Ectodermal cell (in vitro differentiated cells): ENCODE measurements around the gene MAP4K4.

ENCODE experiments used
- H3K27ac ChIP-seq: 2 replicates; pipeline ENCODE4 v1.7.0; 2013; ENCODE audit warnings: mild to moderate bottlenecking, low read depth, low read length; ENCODE audit not compliant: insufficient read depth, poor library complexity, severe bottlenecking
- H3K27me3 ChIP-seq: 2 replicates; pipeline ENCODE4 v1.7.0; 2013; ENCODE audit warnings: mild to moderate bottlenecking, low read length; ENCODE audit not compliant: insufficient read depth, control insufficient read depth, poor library complexity, severe bottlenecking
- H3K36me3 ChIP-seq: one replicate; pipeline ENCODE4 v1.7.0; 2013; ENCODE audit warnings: low read length; ENCODE audit not compliant: control insufficient read depth, insufficient read depth
- H3K4me1 ChIP-seq: one replicate; pipeline ENCODE4 v1.7.0; 2013; ENCODE audit warnings: low read length; ENCODE audit not compliant: control insufficient read depth, insufficient read depth
- H3K4me3 ChIP-seq: 2 replicates; pipeline ENCODE4 v1.7.0; 2013; ENCODE audit warnings: low read depth, low read length, control low read depth; ENCODE audit not compliant: insufficient read depth
- H3K9me3 ChIP-seq: 2 replicates; pipeline ENCODE4 v1.7.0; 2013; ENCODE audit warnings: mild to moderate bottlenecking, low read length, moderate library complexity; ENCODE audit not compliant: control insufficient read depth
- WGBS, 2 experiments: methylation state at CpG; one replicate each; pipeline ENCODE4 v1.1.7; 2013; ENCODE audit warnings: missing lambda C conversion rate in 2 of 2; 5-methylcytosine and 5-hydroxymethylcytosine counted together

Gene MAP4K4

GRCh38 chr2:101704816-101705578 lies 7.5 kb downstream of the MAP4K4 start:
- WGBS, 2 experiments, result 93 to 96% methylated on average over 3 of the region's 3 CpGs
- Histone ChIP-seq H3K4me3 (no peak overlapping the region), H3K4me1 (peaks cover 8% of the 10 kb centered on the region), H3K27me3 (no peaks in the 10 kb centered on the region), H3K27ac (no peak overlapping the region), H3K36me3 (no peaks in the 10 kb centered on the region), H3K9me3 (no peaks in the 10 kb centered on the region)

- no peaks in the 10 kb centered on the region for H3K9me3 ChIP-seq
- no peak overlapping the region for H3K27ac ChIP-seq
- H3K27me3 ChIP-seq, result no peaks in the 10 kb centered on the region
- no peak overlapping the region for H3K4me3 ChIP-seq
- H3K4me1 ChIP-seq, result no peaks in the 10 kb centered on the region
- H3K36me3 ChIP-seq, result no peaks in the 10 kb centered on the region
- 95 to 96% methylated on average over 3 to 4 of the region's 4 CpGs for WGBS, 2 experiments
These were observed 8.8 kb downstream of the MAP4K4 start for GRCh38 chr2:101706121-101706818.

DNA sequence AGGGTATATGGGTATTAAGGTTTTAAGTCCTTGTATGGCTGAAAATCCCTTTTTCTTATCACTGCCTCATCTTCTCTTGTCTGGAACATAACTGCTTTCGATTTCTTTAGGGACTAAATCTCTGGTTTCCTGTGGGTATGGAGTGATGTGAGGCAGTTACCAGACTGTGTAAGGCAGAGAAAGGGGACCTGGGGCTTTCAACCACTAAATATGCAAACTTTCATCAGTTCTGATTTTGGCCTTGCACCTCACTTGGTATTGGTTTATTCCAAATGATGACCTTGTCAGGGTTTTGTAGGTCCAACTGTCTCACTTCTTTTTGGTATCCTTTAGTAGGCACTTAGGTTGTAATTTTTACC lies 9.3 kb downstream of the MAP4K4 start:
- no peaks in the 10 kb centered on the region for H3K4me1 ChIP-seq
- no peak overlapping the region for H3K4me3 ChIP-seq
- H3K27ac ChIP-seq, result no peak overlapping the region
- WGBS, 2 experiments, result 100% methylated on average over 1 of the region's 1 CpG; no CpG with 5 or more reads in 1 of the 2 experiments
- H3K9me3 ChIP-seq, result no peaks in the 10 kb centered on the region
- no peaks in the 10 kb centered on the region for H3K36me3 ChIP-seq
- H3K27me3 ChIP-seq, result no peaks in the 10 kb centered on the region

- no peaks in the 10 kb centered on the region for H3K27me3 ChIP-seq
- H3K9me3 ChIP-seq, result no peaks in the 10 kb centered on the region
- no peak overlapping the region for H3K4me3 ChIP-seq
- no peak overlapping the region for H3K27ac ChIP-seq
- 89 to 94% methylated on average over 1 of the region's 1 CpG for WGBS, 2 experiments
- no peaks in the 10 kb centered on the region for H3K4me1 ChIP-seq
- H3K36me3 ChIP-seq, result no peaks in the 10 kb centered on the region
These were observed 12.5 kb downstream of the MAP4K4 start for GRCh38 chr2:101710036-101710435.

GRCh38 chr2:101710471-101711318 lies 13.2 kb downstream of the MAP4K4 start:
- H3K9me3 ChIP-seq, result no peaks in the 10 kb centered on the region
- H3K36me3 ChIP-seq, result no peaks in the 10 kb centered on the region
- no peaks in the 10 kb centered on the region for H3K27me3 ChIP-seq
- no peaks in the 10 kb centered on the region for H3K4me1 ChIP-seq
- 92 to 95% methylated on average over 5 to 6 of the region's 7 CpGs for WGBS, 2 experiments
- no peak overlapping the region for H3K27ac ChIP-seq
- no peak overlapping the region for H3K4me3 ChIP-seq

- 90% methylated on average over 2 of the region's 3 CpGs; no CpG with 5 or more reads in 1 of the 2 experiments for WGBS, 2 experiments
- Histone ChIP-seq H3K36me3 (no peaks in the 10 kb centered on the region), H3K4me3 (no peak overlapping the region), H3K27ac (no peak overlapping the region), H3K9me3 (no peaks in the 10 kb centered on the region), H3K27me3 (no peaks in the 10 kb centered on the region), H3K4me1 (no peaks in the 10 kb centered on the region)
These were observed 16.6 kb downstream of the MAP4K4 start for GRCh38 chr2:101714118-101714517.

GRCh38 chr2:101717071-101717845 lies 19.8 kb downstream of the MAP4K4 start:
- no peak overlapping the region for H3K4me3 ChIP-seq
- H3K27me3 ChIP-seq, result no peaks in the 10 kb centered on the region
- no peaks in the 10 kb centered on the region for H3K36me3 ChIP-seq
- no peaks in the 10 kb centered on the region for H3K4me1 ChIP-seq
- no peak overlapping the region for H3K27ac ChIP-seq
- 94 to 97% methylated on average over 9 of the region's 9 CpGs for WGBS, 2 experiments
- no peaks in the 10 kb centered on the region for H3K9me3 ChIP-seq

DNA sequence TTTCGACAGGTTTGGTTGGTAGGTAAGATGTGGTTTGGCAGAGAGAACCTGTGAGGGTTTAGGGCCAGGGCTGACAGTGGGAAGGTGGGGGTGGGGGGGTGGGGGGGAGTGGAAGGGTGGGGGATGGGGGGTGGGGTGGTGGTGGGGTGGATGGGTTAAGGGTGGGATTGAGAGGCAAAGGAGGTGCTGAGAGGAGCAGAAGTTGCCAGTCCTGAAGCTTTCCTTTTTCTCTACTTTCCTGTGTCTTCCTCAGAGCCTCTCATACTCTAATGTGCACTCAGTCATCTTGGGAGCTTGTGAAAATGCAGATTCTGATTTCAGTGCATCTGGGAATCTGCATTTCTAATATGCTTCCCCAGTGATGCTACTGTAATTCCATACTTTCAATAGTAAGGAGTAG lies 21.0 kb downstream of the MAP4K4 start:
- Histone ChIP-seq H3K36me3 (no peaks in the 10 kb centered on the region), H3K4me1 (peaks cover under 1% of the 10 kb centered on the region), H3K9me3 (no peaks in the 10 kb centered on the region), H3K4me3 (no peak overlapping the region), H3K27me3 (no peaks in the 10 kb centered on the region), H3K27ac (no peak overlapping the region)
- 100% methylated on average over 1 of the region's 1 CpG; no CpG with 5 or more reads in 1 of the 2 experiments for WGBS, 2 experiments

GRCh38 chr2:101718993-101719571 lies 21.6 kb downstream of the MAP4K4 start:
- Histone ChIP-seq H3K27ac (no peak overlapping the region), H3K27me3 (no peaks in the 10 kb centered on the region), H3K4me1 (peaks cover 4% of the 10 kb centered on the region), H3K4me3 (no peak overlapping the region), H3K9me3 (no peaks in the 10 kb centered on the region), H3K36me3 (no peaks in the 10 kb centered on the region)
- WGBS, 2 experiments, result 93 to 96% methylated on average over 1 of the region's 1 CpG
